ENCODE results near the gene SMIM5.

The SMIM5 gene

DNA sequence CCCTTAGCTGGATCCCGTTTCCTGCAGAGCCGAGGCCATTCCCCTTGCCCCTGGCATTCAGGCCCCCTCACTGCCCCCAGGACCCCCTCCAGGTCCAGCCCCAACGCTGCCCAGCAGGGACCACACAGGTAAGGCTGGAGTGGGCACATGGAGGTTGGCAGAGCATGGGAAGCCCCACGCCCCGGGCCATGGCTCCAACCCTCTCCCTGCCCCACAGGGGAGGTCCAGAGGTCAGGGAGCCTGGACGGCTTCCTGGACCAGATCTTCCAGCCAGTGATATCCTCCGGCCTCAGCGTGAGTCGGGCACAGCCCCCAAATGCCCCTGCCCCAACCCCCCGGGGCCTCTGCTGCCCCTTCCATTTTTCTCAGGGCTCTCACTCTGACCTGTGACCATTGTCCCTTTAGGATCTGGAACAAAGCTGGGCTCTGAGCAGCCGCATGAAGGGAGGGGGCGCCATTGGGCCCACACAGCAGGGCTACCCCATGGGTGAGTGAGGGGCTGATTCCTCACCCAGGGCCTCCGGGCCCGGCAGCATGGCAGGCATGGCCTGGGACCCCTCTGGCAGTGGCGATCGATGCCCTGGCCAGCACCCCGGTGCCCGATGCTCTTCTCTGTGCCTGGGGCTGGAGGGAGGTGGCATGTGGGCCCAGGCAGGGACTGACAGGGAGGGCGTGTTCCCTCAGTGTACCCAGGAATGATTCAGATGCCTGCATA lies 18.5 kb upstream of the SMIM5 start:
- TF ChIP-seq, protein P1, sequence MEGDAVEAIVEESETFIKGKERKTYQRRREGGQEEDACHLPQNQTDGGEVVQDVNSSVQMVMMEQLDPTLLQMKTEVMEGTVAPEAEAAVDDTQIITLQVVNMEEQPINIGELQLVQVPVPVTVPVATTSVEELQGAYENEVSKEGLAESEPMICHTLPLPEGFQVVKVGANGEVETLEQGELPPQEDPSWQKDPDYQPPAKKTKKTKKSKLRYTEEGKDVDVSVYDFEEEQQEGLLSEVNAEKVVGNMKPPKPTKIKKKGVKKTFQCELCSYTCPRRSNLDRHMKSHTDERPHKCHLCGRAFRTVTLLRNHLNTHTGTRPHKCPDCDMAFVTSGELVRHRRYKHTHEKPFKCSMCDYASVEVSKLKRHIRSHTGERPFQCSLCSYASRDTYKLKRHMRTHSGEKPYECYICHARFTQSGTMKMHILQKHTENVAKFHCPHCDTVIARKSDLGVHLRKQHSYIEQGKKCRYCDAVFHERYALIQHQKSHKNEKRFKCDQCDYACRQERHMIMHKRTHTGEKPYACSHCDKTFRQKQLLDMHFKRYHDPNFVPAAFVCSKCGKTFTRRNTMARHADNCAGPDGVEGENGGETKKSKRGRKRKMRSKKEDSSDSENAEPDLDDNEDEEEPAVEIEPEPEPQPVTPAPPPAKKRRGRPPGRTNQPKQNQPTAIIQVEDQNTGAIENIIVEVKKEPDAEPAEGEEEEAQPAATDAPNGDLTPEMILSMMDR (IDR thresholded peaks at IDR 0.05; ENCODE audit: low read depth, low read length), result no peak
- DNase-seq (ENCODE audit: extremely low read depth, low read depth), result no peak

GRCh38 chr17:75615301-75615700 lies 17.9 kb upstream of the SMIM5 start:
- TF ChIP-seq, protein P1 (IDR thresholded peaks at IDR 0.05; ENCODE audit: low read depth, low read length), result no peak
- DNase-seq (ENCODE audit: extremely low read depth, low read depth), result no peak

GRCh38 chr17:75616521-75617122 lies 16.6 kb upstream of the SMIM5 start:
- DNase-seq (ENCODE audit: extremely low read depth, low read depth), result no peak
- TF ChIP-seq, protein P1 (IDR thresholded peaks at IDR 0.05; ENCODE audit: low read depth, low read length), result no peak

GRCh38 chr17:75617218-75617617 lies 16.0 kb upstream of the SMIM5 start:
- no peak for DNase-seq (ENCODE audit: extremely low read depth, low read depth)
- TF ChIP-seq, protein P1 (IDR thresholded peaks at IDR 0.05; ENCODE audit: low read depth, low read length), result no peak

DNA sequence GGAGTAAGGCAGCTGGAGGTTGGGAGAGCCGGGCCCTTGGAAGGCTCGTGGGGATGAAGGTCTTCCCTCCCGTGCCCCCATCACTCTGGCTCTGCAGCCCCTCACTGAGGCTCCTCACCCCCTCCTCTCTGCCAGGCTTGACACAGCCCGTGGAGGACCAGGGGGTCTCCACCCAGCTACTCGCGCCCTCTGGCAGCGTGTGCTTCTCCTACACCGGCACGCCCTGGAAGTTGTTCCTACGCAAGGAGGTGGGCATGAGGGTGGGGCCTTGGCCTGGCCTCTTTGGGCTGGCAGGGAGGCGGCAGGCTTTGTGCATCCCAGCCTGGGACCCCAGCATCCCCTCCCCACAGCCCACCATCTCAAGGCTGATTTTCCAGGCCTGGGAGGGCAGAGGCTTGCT lies 15.6 kb upstream of the SMIM5 start:
- TF ChIP-seq, protein P1 (IDR thresholded peaks at IDR 0.05; ENCODE audit: low read depth, low read length), result no peak
- DNase-seq (ENCODE audit: extremely low read depth, low read depth), result no peak

DNA sequence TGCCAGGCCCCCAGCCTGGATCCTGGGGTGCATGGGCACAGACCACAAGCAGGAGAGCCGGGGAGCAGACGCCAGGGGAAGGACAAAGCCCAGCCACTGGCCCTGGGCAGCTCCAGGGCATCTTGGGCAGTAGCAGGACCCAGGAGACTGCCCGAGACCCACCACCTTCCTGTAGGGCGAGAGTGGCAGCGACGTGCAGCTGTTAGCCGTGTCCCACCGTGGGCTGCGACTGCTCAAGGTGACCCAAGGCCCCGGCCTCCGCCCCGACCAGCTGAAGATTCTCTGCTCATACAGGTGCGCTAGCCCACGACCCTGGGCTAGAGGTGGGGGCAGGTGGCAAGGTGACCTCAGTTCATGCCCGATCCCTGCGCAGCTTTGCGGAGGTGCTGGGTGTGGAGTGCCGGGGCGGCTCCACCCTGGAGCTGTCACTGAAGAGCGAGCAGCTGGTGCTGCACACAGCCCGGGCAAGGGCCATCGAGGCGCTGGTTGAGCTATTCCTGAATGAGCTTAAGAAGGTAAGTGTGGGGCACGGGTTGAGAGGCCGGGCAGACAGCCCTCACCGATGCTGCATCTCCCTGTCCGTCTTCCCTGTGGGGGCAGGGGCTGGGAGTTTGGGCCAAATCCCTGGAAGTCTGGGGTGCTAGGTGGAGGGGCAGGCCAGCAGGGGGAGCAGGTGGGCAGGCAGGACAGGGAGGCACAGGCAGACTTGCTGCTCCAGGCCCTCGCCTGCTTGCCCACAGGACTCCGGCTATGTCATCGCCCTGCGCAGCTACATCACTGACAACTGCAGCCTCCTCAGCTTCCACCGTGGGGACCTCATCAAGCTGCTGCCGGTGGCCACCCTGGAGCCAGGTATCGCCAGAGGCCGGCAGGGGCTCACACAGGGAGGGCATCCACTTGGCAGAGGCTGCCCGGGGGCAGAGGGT lies 13.5 kb upstream of the SMIM5 start:
- DNase-seq (ENCODE audit: extremely low read depth, low read depth), result no peak
- TF ChIP-seq, protein P1 (IDR thresholded peaks at IDR 0.05; ENCODE audit: low read depth, low read length), result peak; percentile 41
